IPS-20b (cell line): ENCODE results near the gene GLYR1.

ENCODE experiments used
- H3K27ac ChIP-seq: one replicate; pipeline ENCODE4 v1.5.1; 2013; ENCODE audit warnings: low read length
- H3K27me3 ChIP-seq: 2 replicates; pipeline ENCODE4 v1.6.1; 2013; ENCODE audit warnings: mild to moderate bottlenecking, low read length, inconsistent platforms; ENCODE audit not compliant: insufficient read depth
- H3K36me3 ChIP-seq: 2 replicates; pipeline ENCODE4 v1.6.1; 2013; ENCODE audit warnings: low read depth, mild to moderate bottlenecking, inconsistent platforms, low read length, moderate library complexity; ENCODE audit not compliant: insufficient read depth
- H3K4me1 ChIP-seq: 2 replicates; pipeline ENCODE4 v1.6.1; 2013; ENCODE audit warnings: mild to moderate bottlenecking, control low read depth, inconsistent platforms, low read length, moderate library complexity; ENCODE audit not compliant: insufficient read depth
- H3K4me3 ChIP-seq: 2 replicates; pipeline ENCODE4 v1.5.1; 2013; ENCODE audit warnings: mild to moderate bottlenecking, low read length, inconsistent platforms
- H3K9ac ChIP-seq: 2 replicates; pipeline ENCODE4 v1.6.1; 2013; ENCODE audit warnings: low read depth, mild to moderate bottlenecking, inconsistent platforms, low read length, moderate library complexity
- H3K9me3 ChIP-seq: 2 replicates; pipeline ENCODE4 v1.6.1; 2013; ENCODE audit warnings: mild to moderate bottlenecking, low read depth, low read length, inconsistent platforms; ENCODE audit not compliant: insufficient read depth

The GLYR1 gene

DNA sequence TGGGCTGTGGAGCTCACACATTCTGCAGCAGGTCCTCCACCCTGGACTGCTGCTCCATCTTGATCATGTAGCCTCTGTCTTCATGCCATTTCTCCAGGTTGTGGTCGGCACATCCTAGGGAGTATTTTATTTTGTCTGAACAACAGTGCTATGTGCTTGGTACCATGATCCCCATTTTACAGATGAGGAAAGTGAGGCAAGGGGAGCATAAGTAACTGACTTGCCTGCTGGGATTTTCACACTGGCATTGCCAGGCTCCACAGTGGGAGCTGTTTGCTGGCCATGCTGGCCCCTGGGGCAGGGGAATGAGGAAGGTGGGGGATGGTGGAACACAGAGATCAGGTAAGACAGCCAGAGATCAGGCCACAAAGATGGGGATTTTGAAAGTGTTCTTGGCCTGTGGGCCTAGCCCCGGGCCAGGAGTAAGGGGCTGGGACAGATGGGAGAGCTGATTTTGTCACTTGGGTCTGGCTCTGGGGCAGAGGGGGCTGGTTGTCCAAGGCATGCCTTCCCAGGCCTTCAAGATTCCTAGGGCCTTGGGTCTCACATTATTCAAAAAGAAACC lies 70.9 kb downstream of the GLYR1 start:
- H3K9me3 ChIP-seq: no peaks in the 10 kb centered on the region
- H3K36me3 ChIP-seq: no peaks in the 10 kb centered on the region
- no peak overlapping the region for H3K27ac ChIP-seq
- H3K27me3 ChIP-seq: no peaks in the 10 kb centered on the region
- no peaks in the 10 kb centered on the region for H3K4me1 ChIP-seq
- no peak overlapping the region for H3K4me3 ChIP-seq
- no peak overlapping the region for H3K9ac ChIP-seq

DNA sequence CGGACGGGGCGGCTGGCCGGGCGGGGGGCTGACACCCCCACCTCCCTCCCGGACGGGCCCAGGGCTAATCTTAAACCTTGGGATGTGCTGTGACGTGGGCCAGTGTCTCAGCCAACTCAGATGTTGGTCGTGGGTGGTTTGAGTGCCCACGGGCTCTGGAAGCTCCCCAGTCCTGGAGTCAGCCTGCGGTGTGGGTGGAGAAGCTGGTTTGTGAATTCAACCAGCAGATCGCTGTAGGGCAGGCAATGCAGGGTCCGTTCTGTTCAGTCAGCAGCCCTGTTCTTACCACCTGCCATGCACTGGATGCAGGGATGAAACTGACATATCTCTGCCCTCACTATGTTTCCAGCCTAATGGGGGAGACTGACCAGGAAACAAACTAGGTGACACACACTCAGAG lies 72.1 kb downstream of the GLYR1 start:
- Histone ChIP-seq H3K9ac (no peak overlapping the region), H3K36me3 (no peaks in the 10 kb centered on the region), H3K27ac (no peak overlapping the region), H3K4me3 (no peak overlapping the region), H3K4me1 (no peaks in the 10 kb centered on the region), H3K27me3 (no peaks in the 10 kb centered on the region), H3K9me3 (no peaks in the 10 kb centered on the region)

DNA sequence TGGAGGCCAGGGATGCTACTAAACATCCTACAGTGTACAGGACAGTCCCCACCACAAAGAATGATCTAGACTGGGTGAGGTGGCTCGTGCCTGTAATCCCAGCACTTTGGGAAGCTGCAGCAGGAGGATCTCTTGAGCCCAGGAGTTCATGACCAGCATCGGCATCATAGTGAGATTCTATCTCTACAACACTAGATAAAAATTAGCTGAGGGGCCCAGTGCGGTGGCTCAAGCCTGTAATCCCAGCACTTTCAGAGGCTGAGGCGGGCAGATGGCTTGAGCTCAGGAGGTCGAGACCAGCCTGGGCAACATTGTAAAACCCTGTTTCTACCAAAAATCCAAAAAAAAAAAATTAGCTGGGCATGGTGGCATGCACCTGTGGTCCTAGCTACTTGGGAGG lies 74.7 kb downstream of the GLYR1 start:
- Histone ChIP-seq H3K4me3 (no peak overlapping the region), H3K27ac (no peak overlapping the region), H3K9me3 (no peaks in the 10 kb centered on the region), H3K27me3 (no peaks in the 10 kb centered on the region), H3K9ac (no peak overlapping the region), H3K4me1 (peaks cover 3% of the 10 kb centered on the region; the same call in 1 of the 2 replicates), H3K36me3 (no peaks in the 10 kb centered on the region)

DNA sequence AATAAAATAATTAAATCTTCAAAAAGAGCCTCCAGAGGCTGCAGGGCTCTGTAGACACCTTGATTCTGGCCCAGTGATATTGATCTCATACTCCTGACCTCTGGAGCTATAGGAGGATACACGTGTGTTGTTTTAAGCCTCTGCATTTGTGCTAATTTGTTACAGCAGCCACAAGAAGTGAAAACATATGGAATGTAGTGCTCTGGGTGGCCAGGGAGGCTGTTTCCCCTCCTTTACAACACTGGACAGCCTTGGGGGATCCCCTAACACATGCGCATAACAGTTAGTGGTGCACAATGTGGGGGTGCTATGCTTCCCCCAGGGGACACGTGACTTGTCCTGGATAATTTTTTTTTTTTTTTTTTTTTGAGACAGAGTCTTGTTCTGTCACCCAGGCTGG lies 75.4 kb downstream of the GLYR1 start:
- Histone ChIP-seq H3K36me3 (no peaks in the 10 kb centered on the region), H3K9ac (no peak overlapping the region), H3K27ac (no peak overlapping the region), H3K9me3 (no peaks in the 10 kb centered on the region), H3K27me3 (no peaks in the 10 kb centered on the region), H3K4me1 (peaks cover 3% of the 10 kb centered on the region; the same call in 1 of the 2 replicates), H3K4me3 (no peak overlapping the region)

DNA sequence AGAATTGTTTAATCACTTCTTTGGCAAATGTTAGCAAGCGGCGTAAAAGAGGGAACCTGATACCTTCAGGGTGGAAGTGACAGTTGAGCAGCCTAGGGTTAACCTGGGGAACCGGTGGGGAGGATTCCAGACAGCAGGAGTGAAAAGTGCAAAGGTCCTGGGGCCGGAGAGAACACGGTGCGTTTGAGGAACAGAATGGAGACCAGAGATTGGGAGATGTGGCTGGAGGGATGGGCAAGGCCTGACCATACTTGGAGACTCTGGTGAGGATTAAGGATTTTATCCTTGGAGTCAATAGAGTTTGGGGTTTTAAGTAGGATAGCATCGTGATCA lies 77.8 kb downstream of the GLYR1 start:
- Histone ChIP-seq H3K36me3 (peaks cover 10% of the 10 kb centered on the region), H3K9me3 (no peaks in the 10 kb centered on the region), H3K27me3 (no peaks in the 10 kb centered on the region), H3K9ac (peak overlapping the region; percentile 74; the same call in 1 of the 2 replicates), H3K4me3 (peak overlapping the region; percentile 64; the same call in 1 of the 2 replicates), H3K27ac (no peak overlapping the region), H3K4me1 (peaks cover 3% of the 10 kb centered on the region; the same call in 1 of the 2 replicates)

DNA sequence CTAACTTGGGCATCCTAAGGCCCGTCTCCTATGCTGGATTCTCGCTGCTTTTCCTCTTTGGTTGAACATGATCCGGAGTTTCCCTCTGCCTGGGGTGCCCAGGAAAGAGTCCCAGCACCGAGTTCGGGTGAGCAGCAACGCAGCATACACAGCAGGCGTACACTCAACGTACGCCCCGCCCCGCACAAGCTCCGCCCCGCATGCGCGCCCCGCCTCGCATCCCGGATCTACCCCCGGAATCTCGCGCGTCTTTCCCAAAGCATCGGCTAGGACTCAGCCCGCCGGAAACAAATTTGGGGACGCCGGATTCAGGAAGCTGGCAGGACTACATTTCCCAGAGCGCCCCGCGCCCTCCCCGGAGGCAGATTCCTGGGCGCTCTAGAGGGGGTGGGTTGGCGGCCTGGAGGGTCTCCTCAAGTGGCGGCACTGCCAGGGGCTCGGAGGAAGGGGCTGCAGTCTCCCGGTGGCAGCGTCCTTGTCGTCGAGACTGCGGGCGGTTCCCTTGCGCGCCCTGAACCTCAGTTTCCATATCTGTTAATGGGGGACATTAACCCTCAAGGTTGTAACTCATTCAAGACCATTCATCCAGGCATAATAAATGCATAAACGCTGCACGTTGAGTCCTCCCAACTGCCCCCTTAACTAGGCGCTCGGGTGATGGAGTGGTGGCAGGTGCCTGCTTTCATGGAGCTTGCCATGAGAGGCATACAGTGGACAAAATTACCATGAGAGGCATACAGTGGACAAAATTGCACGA lies 78.4 kb downstream of the GLYR1 start:
- no peaks in the 10 kb centered on the region for H3K27me3 ChIP-seq
- peaks cover 15% of the 10 kb centered on the region for H3K36me3 ChIP-seq
- peak overlapping the region; percentile 64 for H3K4me3 ChIP-seq
- H3K9me3 ChIP-seq: no peaks in the 10 kb centered on the region
- no peak overlapping the region for H3K27ac ChIP-seq
- H3K9ac ChIP-seq: peak overlapping the region; percentile 74; the same call in 1 of the 2 replicates
- H3K4me1 ChIP-seq: peaks cover 3% of the 10 kb centered on the region; the same call in 1 of the 2 replicates

DNA sequence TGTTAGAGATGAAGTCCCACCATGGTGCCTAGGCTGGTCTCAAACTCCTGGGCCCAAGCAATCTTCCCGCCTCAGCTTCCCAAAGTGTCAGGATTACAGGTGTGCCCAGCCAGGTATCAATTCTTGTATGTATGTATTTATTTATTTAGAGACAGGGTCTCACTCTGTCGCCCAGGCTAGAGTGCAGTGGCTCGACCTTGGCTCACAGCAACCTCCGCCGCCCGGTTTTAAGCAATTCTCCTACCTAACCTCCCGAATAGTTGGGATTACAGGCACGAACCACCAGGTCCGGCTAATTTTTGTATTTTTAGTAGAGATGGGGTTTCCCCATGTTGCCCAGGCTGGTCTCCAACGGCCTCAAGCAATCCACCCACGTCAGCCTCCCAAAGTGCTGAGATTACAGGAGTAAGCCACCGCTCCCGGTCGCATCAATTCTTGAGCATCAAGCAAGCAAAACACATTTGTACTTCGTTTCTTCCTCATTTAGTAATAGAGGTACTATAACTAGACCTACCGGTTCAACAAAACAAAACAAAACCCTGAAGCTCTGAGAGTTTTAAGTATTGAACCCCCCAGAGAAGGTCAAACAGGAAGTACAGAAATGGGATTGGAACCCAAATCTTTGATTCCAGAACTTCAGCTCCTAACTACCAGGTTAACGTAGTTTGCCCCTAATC lies 79.1 kb downstream of the GLYR1 start:
- H3K9me3 ChIP-seq: no peaks in the 10 kb centered on the region
- peak overlapping the region; percentile 63; the same call in 1 of the 2 replicates for H3K9ac ChIP-seq
- H3K4me1 ChIP-seq: peaks cover 3% of the 10 kb centered on the region; the same call in 1 of the 2 replicates
- H3K27ac ChIP-seq: no peak overlapping the region
- H3K36me3 ChIP-seq: peaks cover 22% of the 10 kb centered on the region
- H3K27me3 ChIP-seq: no peaks in the 10 kb centered on the region
- peak overlapping the region; percentile 64 for H3K4me3 ChIP-seq

DNA sequence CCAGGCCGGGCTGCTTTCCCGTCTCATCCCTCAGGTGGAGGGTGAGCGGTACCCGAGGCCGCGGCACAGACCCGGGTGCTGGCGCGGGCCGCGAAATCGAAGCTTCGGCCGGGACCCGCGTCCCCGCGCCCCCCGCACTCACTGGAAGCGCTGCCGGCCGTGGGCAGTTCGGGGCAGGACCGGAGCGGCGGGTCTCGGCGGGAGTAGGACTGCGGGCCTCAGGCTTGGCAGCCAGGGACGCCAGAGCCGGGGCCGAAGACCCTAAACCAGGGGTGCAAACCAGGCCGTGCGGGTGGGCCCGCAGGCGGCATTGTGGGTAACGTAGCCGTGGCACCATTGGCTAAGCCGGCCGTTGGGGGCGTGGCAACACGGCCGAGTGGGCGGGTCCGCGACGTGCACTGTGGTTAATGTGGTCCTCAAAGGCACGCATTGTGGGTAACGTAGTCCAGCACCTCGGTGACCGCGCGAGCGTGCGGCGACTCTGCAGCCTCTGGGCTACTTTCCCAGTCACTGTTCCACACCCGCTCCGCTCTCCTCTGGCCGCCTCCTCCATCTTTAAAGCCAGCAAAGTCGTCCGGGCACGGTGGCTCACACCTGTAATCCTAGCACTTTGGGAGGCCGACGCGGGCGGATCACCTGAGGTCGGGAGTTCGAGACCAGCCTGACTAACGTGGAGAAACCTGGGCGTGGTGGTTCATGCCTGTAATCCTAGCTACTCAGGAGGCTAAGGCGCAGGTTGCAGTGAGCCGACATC lies 80.0 kb downstream of the GLYR1 start, which contains the start of gene ZNF500:
Gene ZNF500 (minus strand): TSS at position 288 of the 754 bp plus-strand sequence. CDS start 1,184 bp downstream, outside the sequence.
- no peaks in the 10 kb centered on the region for H3K9me3 ChIP-seq
- peaks cover 3% of the 10 kb centered on the region; the same call in 1 of the 2 replicates for H3K4me1 ChIP-seq
- H3K27me3 ChIP-seq: no peaks in the 10 kb centered on the region
- H3K27ac ChIP-seq: peak within 1 kb of the TSS; percentile 36
- H3K36me3 ChIP-seq: peaks cover 31% of the 10 kb centered on the region
- H3K4me3 ChIP-seq: peak within 1 kb of the TSS; percentile 90
- peak within 1 kb of the TSS; percentile 88 for H3K9ac ChIP-seq

DNA sequence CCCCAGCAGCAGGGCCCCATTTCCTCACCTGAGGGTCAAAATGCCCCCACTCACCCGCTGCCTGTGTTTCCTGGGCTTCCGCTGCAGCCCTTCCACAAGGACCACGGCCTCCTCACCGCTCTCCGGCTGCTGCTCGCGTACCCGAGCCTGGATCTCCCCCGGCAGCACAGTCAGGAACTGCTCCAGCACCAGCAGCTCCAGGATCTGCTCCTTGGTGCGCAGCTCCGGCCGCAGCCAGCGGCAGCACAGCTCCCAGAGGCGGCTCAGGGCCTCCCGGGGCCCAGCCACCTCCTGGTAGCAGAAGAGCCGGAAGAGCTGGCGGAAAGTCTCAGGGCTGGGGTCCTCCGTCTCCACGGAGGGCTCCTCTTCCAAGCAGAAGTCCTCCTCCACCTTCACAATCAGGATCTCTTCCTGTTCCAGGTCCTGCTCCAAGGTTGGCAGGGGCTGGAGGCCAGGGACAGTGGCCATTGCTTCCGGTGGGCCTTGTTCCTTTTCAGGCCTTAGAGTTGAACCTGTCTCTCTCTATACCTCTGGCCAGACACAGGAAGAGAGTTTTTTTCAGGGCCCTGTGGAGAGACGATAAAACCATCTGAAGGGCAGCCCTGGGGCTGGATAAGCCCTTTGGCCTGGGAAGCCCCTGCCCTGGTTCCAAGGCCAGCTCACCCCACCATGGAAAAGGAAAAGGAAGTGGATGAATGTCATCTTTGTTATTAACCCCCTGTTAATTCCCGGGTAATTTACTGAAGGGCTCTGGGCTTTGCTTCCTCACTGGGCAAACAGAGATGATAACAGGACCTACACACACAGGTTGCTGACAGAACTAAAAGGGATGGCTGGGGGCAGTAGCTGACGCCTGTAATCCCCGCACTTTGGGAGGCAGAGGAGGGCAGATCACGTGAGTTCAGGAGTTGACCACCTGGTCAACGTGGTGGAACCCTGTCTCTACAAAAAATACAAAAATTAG lies 81.3 kb downstream of the GLYR1 start:
- H3K9ac ChIP-seq: peak overlapping the region; percentile 88
- no peak overlapping the region for H3K27ac ChIP-seq
- peaks cover 38% of the 10 kb centered on the region for H3K36me3 ChIP-seq

DNA sequence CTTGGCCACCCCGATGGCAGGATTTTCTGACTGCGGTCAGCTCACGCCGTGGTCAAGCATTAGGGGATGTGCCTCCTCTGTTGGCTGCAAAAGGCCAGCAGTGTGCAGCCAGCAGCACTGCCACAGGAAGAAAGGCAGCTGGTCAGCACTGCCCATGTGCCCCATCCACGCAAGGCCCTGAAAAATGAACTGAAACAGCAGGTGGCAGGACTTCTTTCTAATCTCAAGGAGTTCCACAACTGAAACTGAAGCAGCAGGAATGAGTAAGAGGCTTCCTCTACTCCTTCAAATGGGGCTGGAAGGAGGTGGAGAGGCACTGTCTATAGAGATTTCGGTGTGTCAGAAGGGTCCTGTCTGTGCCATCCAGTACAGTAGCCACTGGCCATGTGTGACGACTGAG lies 83.3 kb downstream of the GLYR1 start:
- Histone ChIP-seq H3K27me3 (no peaks in the 10 kb centered on the region), H3K4me3 (no peak overlapping the region), H3K27ac (no peak overlapping the region), H3K36me3 (peaks cover 56% of the 10 kb centered on the region), H3K9ac (no peak overlapping the region), H3K9me3 (no peaks in the 10 kb centered on the region), H3K4me1 (peaks cover 3% of the 10 kb centered on the region; the same call in 1 of the 2 replicates)

More for the DNA sequence above, 81.3 kb downstream of the GLYR1 start:
- Histone ChIP-seq H3K9me3 (no peaks in the 10 kb centered on the region), H3K4me1 (peaks cover 3% of the 10 kb centered on the region; the same call in 1 of the 2 replicates), H3K27me3 (no peaks in the 10 kb centered on the region), H3K4me3 (peak overlapping the region; percentile 90)
